Esophagus muscularis mucosa (tissue), 4 donors: ENCODE results near the gene TAT. TPM values are rescaled to one million over a fixed set of nuclear protein-coding genes. Genes with fewer than 3 reads are reported as not detected.

ENCODE experiments used
- DNase-seq: peaks from one replicate; pipeline ENCODE4 v3.0.0-alpha.2; 2017; ENCODE audit errors: extremely low spot score
- H3K27ac ChIP-seq, 4 donors: fragments of 200-600 bp; sonication (generic); replicated peaks in 1 of 4; 1 replicate in 3 of 4; 2 replicates in 1 of 4; pipeline ENCODE4 v1.5.1; 2016 to 2019; ENCODE audit warnings: mild to moderate bottlenecking in 1 of 4
- H3K27me3 ChIP-seq, 4 donors: fragments of 200-600 bp; sonication (generic); one replicate each; pipeline versions ENCODE4 v1.5.1 to v1.6.0; 2016 to 2019
- H3K36me3 ChIP-seq, 4 donors: fragments of 200-600 bp; sonication (generic); one replicate each; pipeline ENCODE4 v1.5.1; 2016 to 2019
- H3K4me1 ChIP-seq, 4 donors: fragments of 200-600 bp; sonication (generic); one replicate each; pipeline ENCODE4 v1.5.1; 2016 to 2019
- H3K4me3 ChIP-seq, 4 donors: fragments of 200-600 bp; sonication (generic); 1 replicate in 2 of 4; 2 replicates in 2 of 4; pipeline ENCODE4 v1.5.1; 2016 to 2019; ENCODE audit warnings: mild to moderate bottlenecking in 4 of 4, moderate library complexity in 1 of 4
- H3K9me3 ChIP-seq, 4 donors: fragments of 200-600 bp; sonication (generic); 1 replicate in 3 of 4; 2 replicates in 1 of 4; pipeline ENCODE4 v1.5.1; 2016 to 2019
- EP300 ChIP-seq: sonication (generic); formaldehyde crosslinking; IDR thresholded peaks from one replicate; pipeline ENCODE4 v1.6.1; 2017; ENCODE audit warnings: antibody characterized with exemption
- POLR2A ChIP-seq: fragments of 450-650 bp; IDR thresholded peaks from one replicate; pipeline ENCODE4 v1.6.1; 2017; ENCODE audit warnings: antibody characterized with exemption, moderate library complexity, mild to moderate bottlenecking, low read depth
- POLR2AphosphoS5 ChIP-seq, 2 donors: sonication (generic); formaldehyde crosslinking; IDR thresholded peaks; one replicate each; pipeline ENCODE4 v1.6.1; 2017; ENCODE audit warnings: antibody characterized with exemption in 2 of 2
- WGBS: methylation state at CpG from one replicate; pipeline ENCODE4 v1.1.5; 2018; 5-methylcytosine and 5-hydroxymethylcytosine counted together
- intact Hi-C: fragments of 100-400 bp; cut with DNase I; formaldehyde crosslinking; loops from one replicate; pipeline ENCODE4 v1.15.1; 2023
- total RNA-seq, 4 donors: library from RNA; depleted of rRNA; stranded (reverse); fragments of >200 nt; gene quantifications; one replicate each; pipeline versions ENCODE4 v1.1.0 to v1.2.1, GENCODE V29; 2016
- TF ChIP-seq, protein P1 (sequence below), 3 experiments: fragments of 200-600 bp in 2 of 3; fragments of 450-650 bp in 1 of 3; sonication (generic) in 2 of 3; IDR thresholded peaks; one replicate each; pipeline ENCODE4 v1.5.1; 2017 to 2019; ENCODE audit warnings: antibody characterized with exemption in 3 of 3, mild to moderate bottlenecking in 2 of 3, moderate library complexity in 1 of 3

TAT gene
- total RNA-seq, 4 donors from 2014 or later = not detected

DNA sequence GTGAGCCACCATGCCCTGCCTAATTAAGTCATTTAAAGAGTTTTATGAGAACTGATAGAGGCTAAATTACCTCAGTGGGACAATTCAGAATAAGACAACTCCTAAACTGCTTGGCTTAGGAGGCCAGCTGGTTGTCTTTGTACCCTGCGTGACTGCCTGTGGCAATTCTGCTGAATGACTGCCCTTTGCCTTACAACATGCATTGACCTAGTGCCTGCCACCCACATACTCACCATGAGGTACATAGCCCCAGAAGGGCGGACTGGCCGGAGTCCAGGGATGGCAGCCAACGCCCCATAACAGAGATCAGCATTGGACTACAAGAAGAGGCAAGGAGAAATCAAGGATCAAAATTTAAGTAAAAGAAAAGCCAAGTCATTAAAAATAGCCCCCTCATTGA is 7.3 kb downstream of the TAT start:
- TF ChIP-seq EP300 = no peak
- no peak for TF ChIP-seq POLR2A
- no peak for TF ChIP-seq POLR2AphosphoS5 (IDR thresholded peaks at IDR 0.05)
- TF ChIP-seq, protein P1, sequence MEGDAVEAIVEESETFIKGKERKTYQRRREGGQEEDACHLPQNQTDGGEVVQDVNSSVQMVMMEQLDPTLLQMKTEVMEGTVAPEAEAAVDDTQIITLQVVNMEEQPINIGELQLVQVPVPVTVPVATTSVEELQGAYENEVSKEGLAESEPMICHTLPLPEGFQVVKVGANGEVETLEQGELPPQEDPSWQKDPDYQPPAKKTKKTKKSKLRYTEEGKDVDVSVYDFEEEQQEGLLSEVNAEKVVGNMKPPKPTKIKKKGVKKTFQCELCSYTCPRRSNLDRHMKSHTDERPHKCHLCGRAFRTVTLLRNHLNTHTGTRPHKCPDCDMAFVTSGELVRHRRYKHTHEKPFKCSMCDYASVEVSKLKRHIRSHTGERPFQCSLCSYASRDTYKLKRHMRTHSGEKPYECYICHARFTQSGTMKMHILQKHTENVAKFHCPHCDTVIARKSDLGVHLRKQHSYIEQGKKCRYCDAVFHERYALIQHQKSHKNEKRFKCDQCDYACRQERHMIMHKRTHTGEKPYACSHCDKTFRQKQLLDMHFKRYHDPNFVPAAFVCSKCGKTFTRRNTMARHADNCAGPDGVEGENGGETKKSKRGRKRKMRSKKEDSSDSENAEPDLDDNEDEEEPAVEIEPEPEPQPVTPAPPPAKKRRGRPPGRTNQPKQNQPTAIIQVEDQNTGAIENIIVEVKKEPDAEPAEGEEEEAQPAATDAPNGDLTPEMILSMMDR (IDR thresholded peaks at IDR 0.05) = no peak
- Histone ChIP-seq H3K36me3 (no peaks in the 10 kb centered on the region), H3K27me3 (no peaks in the 10 kb centered on the region), H3K4me1 (peaks cover 0 to 9% (median 5%) of the 10 kb centered on the region in 4 donors), H3K4me3 (no peak overlapping the region), H3K9me3 (no peaks in the 10 kb centered on the region), H3K27ac (no peak overlapping the region)
- intact Hi-C loops = no loop called here
- no peak for DNase-seq
- 87% methylated on average over 4 of the region's 4 CpGs for WGBS

DNA sequence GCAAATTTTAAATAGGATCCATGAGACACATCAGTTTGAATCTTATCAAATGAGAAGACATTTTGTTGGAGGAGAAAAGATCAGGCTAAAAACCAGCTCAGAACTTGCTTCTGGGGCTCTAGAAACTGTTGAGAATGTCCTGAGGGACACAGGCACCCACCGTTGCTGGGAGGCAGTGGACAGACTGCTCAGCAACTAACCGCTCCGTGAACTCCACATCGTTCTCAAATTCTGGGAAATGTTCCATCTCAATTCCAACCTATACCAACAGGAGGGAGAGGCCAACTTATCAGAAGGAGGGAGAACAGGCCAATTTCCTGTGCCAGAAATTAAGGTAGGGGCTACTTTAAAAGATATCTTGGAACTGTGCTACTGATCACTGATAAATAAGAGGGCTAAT is 8.3 kb downstream of the TAT start:
- Histone ChIP-seq H3K4me3 (no peak overlapping the region), H3K27me3 (no peaks in the 10 kb centered on the region), H3K9me3 (no peaks in the 10 kb centered on the region), H3K4me1 (peaks cover 5 to 17% (median 12%) of the 10 kb centered on the region in 4 donors), H3K36me3 (no peaks in the 10 kb centered on the region), H3K27ac (no peak overlapping the region)
- WGBS = 42% methylated on average over 4 of the region's 4 CpGs
- TF ChIP-seq POLR2A (no peak), EP300 (no peak), POLR2AphosphoS5 (IDR thresholded peaks at IDR 0.05) (no peak)
- TF ChIP-seq, protein P1 (IDR thresholded peaks at IDR 0.05) = no peak
- DNase-seq = no peak
- intact Hi-C loops = no loop called here

DNA sequence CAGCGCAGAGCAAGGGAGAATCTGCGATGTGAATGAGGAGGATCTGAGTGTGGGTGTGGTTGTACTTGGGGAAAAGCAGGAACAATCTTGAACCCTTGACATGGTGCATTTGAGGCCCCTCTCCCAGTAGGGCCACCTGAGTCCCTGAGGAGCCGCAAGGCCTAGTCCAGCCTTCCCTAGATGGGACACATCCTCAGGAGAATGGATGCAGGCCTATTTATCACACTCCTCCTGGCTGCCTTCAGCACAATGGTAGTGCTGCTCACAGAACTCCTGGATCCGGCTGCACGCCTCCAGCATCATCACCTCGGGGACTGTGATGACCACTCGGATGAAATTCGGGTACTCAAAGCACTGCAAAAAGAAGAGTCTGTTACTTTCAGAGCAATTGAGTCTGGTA is 9.0 kb downstream of the TAT start:
- 93% methylated on average over 8 of the region's 8 CpGs for WGBS
- Histone ChIP-seq H3K27me3 (no peaks in the 10 kb centered on the region), H3K4me1 (peaks cover 5 to 17% (median 12%) of the 10 kb centered on the region in 4 donors), H3K4me3 (no peak overlapping the region), H3K27ac (no peak overlapping the region), H3K36me3 (no peaks in the 10 kb centered on the region), H3K9me3 (no peaks in the 10 kb centered on the region)
- TF ChIP-seq POLR2AphosphoS5 (IDR thresholded peaks at IDR 0.05) (no peak), EP300 (no peak), POLR2A (no peak)
- TF ChIP-seq, protein P1 (IDR thresholded peaks at IDR 0.05) = no peak
- intact Hi-C loops = no loop called here
- DNase-seq = no peak

DNA sequence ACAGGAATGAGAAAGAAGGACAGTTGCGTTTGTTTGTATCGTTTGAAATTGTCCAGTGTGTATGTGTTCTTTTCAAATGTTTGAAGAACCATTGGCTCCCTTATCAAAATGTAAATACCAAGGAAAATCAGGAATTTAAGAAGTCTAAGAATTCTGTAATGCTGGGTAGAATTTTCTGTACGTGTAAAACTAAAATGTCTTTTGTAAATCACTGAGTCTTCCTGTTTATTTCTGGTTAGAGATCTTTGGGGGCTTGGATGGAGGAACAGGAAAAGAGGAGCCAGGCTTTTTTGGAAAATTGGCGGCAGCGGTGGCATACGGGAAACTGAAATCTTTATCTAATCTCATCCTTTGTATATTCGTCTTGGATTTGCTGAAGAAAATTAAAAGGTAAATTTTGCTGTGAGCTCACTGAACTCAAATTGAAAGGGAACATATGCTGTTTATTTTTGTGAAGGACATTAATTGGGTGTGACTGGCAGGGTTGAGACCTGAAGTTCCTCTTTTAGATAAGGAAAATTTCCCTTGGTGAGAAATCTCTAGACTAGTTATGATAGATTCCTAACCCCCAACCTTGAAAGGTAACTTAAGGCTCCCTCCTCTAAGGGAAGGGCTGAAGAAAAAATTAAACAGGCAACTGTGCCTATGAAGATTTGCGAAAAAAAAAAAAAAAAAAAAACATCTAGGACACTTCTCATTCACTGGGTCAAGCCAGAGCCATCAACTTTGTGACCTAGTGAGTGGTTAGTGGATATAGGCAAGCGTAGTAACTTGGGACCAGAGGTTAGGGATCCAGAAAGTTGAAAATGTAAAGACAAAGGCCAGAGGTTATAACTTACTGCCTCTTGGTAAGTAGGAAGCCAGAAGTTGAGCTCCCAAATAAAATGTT is 10.8 kb downstream of the TAT start:
- no peak overlapping the region for H3K27ac ChIP-seq
- no peaks in the 10 kb centered on the region for H3K27me3 ChIP-seq
- peak overlapping the region in 1 of 4 donors; percentile 74 for H3K4me3 ChIP-seq
- H3K9me3 ChIP-seq = peaks cover 0 to 7% (median 0%) of the 10 kb centered on the region in 4 donors
- DNase-seq = no peak
- intact Hi-C loops = no loop called here
- TF ChIP-seq EP300 (no peak), POLR2AphosphoS5 (IDR thresholded peaks at IDR 0.05) (no peak), POLR2A (no peak)
- TF ChIP-seq, protein P1 (IDR thresholded peaks at IDR 0.05) = no peak
- WGBS = 48% methylated on average over 9 of the region's 9 CpGs
- H3K36me3 ChIP-seq = no peaks in the 10 kb centered on the region
- peaks cover 5 to 17% (median 12%) of the 10 kb centered on the region in 4 donors for H3K4me1 ChIP-seq
